NCI-H2171 treated with DMSO at 0.1 percent for 48 hours (cell line): ENCODE measurements around the gene NUMA1.
A peak's percentile ranks its signal among the peaks of the same experiment; 100 is the strongest.

ENCODE experiments used
- DNase-seq: peaks from one replicate; lab custom pipeline; 2025; lab: John Stamatoyannopoulos, UW

The NUMA1 gene

GRCh38 chr11:71999798-72000197 is 80.5 kb downstream of the NUMA1 start:
- DNase-seq: no peak

GRCh38 chr11:71999362-71999761 is 81.0 kb downstream of the NUMA1 start:
- no peak for DNase-seq

GRCh38 chr11:71998649-71999310 is 81.6 kb downstream of the NUMA1 start, which contains the start of gene IL18BP:
IL18BP (plus strand) TSS chr11:71998909; CDS start chr11:71999985, 1,076 bp downstream.
- DNase-seq: no peak

GRCh38 chr11:71998061-71998460 is 82.3 kb downstream of the NUMA1 start:
- DNase-seq: no peak

DNA sequence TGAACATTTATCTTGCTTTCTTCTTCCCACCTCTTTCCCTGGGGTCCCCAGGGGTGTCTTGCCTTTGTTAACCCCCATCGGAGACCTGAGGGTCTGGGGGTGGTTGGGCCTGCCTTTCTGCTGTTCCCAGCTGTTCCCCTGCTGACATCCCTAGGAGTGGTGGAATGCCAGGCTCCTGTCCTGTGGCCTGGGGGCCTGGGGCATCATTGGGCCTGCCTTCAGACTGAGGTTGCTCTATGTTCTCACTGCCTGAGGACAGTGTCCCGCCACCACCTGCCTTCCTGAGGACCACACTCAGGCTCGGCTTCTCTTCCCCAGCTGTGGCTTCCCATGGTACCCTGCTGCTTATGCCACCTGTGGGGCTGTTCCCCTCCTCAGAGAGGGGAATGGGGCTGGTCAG is 82.7 kb downstream of the NUMA1 start:
- no peak for DNase-seq

GRCh38 chr11:71996946-71997345 is 83.4 kb downstream of the NUMA1 start:
- DNase-seq: peak; percentile 14

DNA sequence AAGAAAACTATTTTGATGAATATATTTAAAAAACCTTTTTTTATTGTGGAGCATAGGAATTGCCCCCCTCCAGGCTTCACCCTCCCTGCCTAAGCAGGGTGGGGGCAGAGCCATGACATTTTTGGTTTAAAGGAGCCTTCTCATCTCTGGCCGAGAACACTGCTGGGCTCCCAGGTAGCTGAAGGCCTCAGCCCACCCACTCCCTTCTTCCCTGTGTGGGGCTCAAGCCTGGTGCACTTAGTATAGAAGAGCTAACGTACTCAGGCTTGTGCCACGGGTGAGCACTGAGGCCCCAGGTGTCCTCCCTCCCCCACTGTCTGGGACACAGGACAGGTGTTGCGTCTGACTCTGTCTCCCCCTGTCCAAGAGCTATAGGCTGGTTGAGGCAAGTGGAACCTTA is 83.8 kb downstream of the NUMA1 start:
- DNase-seq: no peak

GRCh38 chr11:71995726-71996291 is 84.5 kb downstream of the NUMA1 start:
- no peak for DNase-seq

- DNase-seq: no peak
Observed at GRCh38 chr11:71994786-71995185, 85.6 kb downstream of the NUMA1 start.

DNA sequence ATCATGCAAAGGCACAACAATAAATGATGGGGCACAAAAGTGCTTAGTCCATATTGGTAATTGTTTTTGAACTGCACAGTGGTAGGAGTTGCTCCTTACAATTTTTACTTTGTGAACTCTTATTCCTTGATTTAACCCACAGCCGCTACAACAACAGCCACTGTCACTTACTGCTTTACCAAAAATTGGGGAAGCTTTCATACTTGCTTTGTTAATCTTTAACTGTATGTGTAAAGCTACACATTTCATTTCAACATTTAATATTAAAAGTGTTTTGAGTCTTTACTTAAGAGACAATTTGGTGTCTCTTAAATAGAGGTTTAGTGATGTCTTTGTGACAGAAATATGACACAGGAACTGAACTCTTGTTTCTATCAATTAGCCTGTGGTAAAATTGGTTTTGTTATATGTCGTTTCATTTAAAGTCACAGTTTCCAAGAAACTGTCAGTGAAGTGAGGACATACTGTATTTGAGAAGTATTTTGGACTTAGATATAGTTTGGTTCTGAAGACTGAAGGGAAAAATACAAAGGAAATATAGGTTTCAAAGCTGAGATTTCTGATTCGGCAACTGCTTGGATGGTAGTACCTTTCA is 88.1 kb downstream of the NUMA1 start:
- no peak for DNase-seq

DNA sequence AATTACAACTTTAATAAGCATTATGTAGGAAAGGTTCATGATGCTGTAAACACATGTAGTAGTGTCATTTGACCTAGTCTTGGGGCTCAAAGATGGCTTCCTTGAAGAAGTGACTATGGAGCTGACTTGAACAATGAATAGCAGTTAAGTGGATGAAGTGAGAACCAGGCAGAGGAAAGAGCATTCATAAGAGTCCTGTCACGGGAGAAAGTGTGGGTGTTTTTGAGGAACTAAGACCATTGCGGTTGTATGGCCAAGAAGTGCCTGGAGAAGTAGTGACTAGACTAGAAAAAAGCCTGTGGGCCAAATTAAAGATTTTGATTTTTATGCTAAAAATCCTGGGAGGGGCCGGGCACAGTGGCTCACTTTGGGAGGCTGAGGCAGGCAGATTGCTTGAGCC is 88.8 kb downstream of the NUMA1 start:
- DNase-seq: no peak

- no peak for DNase-seq
Observed at GRCh38 chr11:71990701-71991100, 89.6 kb downstream of the NUMA1 start.

DNA sequence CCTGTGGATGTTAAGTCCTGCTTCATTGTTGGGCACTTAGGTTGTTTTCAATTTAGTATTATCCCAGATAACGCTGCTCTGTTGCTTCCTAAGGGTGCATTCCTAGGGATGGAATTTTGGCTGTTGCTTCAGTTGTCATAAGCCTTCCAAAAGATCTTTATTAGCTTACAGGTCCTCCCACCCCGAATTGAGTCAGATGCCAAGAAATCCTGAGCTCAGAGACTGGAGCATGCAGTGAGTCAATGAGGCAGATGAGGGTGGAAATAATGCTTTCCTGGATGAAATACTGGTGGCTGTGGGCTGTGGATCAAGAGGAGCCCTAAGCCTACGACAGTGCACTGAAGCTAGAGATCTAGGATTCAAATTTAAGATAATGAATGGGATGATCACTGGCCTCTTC is 92.3 kb downstream of the NUMA1 start:
- no peak for DNase-seq

DNA sequence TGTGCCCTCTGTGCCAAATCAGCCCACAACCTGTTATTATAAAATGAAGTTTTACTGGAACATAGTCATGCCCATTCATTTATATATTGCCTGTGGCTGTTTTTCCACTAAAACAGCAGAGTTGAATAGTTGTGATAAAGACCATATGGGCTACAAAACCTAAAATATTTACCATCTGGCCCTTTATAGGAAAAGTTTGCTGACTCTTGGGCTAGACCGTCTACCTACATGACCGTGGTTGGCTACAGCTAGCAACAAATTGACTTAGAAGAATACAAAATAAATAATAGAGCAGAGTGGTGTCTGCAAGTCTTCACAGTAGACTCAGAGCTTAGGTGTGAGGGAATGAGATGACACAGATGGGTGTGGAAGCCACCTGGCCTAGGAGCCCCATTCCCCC is 92.8 kb downstream of the NUMA1 start:
- no peak for DNase-seq

DNA sequence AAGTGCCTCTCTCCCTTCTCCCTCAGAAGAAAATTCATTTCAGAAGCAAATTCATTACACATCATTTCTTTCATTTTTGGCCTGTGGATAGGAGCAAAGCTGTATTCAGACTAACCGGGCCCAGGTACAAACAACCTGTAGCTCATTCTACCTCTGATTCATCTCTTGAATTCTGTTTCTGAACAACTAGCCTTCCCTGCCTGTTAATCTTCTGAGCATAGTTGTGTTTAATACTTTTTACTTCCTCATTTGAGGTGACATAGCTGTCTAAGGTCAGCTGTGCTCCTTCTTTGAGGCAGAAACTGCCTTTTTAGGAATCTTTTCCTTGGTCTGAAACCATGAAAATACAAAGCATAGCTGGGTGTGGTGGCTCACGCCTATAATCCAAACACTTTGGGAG is 94.2 kb downstream of the NUMA1 start:
- no peak for DNase-seq

DNA sequence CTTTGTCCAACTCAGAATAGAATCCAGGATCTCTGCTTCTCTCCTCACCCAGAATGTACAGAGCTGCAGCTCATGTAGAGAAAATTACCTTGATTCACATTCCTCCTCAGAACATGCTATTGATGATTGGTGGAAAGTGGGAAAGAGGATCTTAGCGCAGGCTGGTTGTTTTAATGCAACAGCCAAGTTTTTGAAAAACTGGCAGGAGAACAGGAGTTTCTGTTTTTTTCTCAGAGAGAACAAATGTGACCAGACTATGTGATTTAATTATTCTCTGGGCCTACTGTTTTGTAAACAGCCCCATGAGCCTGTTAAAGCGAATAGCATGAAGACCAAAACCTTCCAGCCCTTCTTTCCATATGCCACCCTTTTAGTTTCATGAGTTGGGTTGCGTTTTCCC is 100.7 kb downstream of the NUMA1 start:
- no peak for DNase-seq

DNA sequence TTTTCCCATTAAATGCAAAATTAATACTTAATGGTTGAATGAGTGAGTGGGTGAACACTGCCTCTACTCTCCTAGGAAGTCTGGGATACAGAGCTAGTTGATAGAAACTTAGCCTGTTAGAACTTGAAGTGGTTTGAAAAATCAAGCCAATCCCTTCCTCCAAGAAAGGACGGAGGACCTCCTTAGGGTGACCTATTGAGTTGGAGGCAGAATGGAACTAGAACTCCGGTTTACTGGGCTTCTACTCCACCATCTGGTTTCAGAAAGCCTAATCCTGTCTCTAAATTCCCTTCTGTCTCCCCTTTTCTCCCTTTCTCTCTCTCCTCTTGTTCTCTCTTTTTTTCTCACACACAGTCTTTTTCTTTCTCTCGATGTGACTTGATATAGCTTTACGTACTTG is 101.2 kb downstream of the NUMA1 start:
- no peak for DNase-seq

DNA sequence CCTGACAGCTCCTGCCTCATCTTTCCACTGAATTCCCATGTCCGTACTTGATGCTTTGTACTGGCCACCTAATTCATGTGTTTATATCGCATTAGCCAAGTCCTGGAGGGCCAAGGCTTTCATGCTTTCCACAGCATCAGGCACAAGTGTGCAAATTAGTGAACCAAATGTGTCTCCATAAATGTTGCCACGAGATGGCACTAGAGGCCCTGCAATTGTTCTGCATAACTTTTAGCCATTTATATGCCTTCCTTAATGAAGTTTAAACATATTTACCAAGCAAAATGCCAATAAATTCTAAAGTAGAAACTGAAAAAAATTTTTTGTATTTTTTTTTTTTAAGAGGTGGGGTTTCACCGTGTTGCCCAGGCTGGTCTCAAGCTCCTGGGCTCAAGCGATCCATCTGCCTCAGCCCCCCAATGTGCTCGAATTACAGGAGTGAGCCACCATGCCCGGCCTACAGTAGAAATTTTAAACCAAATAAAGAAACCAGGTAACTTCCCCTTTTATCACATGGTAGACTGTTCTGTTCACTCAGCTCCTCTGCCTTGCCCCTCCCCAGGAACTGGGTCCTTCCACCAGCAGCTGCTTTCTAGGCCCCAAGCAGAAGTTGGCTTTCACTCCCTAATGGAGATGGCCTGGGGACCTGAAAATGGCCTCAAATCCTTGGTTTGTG is 102.5 kb downstream of the NUMA1 start:
- peak; percentile 56 for DNase-seq

- DNase-seq: no peak
Observed at GRCh38 chr11:71977090-71977489, 103.3 kb downstream of the NUMA1 start.

- no peak for DNase-seq
Observed at GRCh38 chr11:71976551-71976950, 103.8 kb downstream of the NUMA1 start.

DNA sequence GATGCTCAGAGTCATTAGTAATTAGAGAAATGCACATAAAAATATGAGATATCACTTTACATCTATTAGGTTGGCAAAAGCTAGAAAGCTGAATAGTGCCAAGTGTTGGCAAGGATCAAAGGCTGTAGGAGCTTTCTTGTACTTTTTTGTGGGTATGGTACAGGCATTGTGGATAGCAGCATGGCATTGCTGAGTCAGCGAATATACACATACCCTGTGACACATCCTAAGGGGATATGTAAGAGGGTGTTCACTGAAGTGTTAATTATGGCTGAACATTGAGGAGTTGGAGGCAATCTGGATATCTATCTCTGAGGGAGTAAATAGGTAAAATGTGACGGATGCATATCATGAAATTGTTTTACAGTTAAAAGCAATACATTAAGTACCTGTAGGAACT is 108.7 kb downstream of the NUMA1 start:
- peak; percentile 37 for DNase-seq

- no peak for DNase-seq
Observed at GRCh38 chr11:71964641-71965040, 115.7 kb downstream of the NUMA1 start.

DNA sequence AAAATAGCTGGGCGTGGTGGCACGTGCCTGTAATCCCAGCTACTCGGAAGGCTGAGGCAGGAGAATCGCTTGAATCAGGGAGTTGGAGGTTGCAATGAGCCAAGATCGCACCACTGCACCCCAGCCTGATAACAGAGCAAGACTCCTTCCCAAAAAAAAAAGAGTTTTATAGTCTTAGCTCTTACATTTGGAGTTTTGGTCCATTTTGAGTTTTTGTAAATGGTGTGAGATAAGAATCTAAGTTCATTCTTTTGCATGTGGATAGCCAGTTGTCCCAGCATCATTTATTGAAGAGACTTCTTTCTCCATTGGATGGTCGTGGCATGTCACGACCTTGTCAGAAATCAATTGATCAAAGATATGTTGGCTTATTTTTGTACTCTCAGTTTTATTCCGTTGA is 116.9 kb downstream of the NUMA1 start:
- DNase-seq: no peak
